Stromal cell of bone marrow (primary cell): ENCODE results near the gene DIP2C.
A peak's percentile ranks its signal among the peaks of the same experiment; 100 is the strongest.

ENCODE experiments used
- DNase-seq: peaks from one replicate; pipeline ENCODE4 v3.0.0-alpha.2; 2012; ENCODE audit warnings: low read depth

Gene DIP2C

DNA sequence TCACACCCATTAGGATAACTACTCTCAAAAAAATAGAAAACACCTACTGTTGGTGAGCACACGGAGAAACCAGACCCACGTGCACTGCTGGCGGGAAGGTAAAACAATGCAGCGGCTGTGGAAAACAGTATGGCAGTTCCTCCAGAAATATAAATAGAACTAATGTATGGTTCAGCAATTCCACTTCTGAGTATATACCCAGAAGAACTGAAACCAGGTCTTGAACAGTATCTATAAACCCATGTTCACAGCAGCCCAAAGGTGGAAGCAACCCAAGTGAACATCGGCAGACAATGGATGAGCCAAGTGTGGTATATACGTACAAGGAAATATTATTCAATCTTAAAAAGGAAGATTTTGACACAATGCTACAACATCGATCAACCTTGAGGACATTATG is 389.5 kb downstream of the DIP2C start:
- DNase-seq = no peak

DNA sequence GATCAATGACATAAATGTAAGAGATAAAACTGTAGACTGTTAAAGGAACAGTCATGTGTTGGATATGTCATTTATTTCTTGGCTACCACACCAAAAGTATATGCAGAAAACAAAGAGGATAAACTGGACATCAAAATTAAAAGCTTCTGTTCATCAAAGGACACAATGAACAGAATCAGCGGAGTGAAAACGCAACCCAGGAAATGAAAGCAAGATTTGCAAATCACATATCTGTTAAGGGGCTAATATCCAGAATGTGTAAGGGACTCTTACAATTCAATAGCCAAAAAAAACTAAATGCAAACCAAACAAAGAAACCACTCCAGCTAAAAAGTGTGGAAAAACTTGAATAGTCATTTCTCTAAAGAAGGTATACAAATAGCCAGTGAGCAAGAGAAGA is 390.0 kb downstream of the DIP2C start:
- DNase-seq = no peak

DNA sequence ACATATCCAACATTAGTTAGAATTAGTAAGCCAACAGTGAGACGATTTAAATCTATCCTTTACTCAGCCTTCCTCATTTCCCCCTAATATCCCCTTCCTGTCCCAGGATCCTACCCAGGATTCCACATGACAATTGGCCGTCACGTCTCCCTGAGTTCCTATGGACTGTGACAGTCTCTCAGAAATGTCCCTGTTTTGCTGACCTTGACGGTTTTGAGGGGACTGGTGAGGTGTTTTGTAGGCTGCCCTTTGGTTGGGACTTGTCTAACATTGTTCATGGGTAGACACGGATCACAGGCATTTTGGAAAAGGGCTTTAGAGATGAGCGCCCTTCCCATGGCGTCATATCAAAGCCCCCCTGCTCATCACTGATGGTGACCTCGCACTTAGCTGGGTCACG is 391.4 kb downstream of the DIP2C start:
- DNase-seq = no peak

DNA sequence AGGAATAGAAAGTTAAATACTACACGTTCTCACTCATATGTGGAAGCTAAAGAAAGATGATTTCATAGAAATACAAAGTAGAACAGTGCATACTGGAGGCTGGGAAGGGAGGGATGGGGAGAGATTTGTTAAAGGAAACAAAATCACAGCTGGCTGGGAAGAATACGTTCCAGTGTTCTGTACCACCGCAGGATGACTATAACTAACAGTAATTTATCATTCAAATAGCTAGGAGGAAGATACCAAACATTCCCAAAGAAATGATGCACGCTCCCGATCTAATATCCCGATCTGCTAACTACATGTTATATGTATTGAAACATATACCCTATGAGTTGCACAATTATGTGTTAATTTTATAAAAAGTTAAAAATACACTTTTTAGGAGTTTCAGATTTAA is 391.9 kb downstream of the DIP2C start:
- no peak for DNase-seq

DNA sequence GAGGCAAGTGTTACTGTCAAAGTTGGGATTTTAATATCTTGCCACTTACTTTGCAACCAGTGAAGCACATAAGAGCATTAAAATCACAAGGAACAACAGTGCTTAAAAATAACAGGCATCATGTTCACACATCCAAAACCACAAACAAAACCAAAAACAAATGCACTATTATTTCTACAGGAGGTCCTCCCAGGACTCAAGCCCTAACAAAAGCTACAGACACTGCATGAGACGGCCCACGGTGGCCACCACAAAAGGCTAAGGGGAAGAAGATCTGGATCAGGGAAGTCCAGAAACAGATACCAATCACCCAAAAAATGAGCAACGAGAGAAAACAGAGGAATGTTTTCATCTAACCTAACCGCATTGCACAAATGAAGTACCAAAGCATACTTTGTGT is 395.8 kb downstream of the DIP2C start:
- DNase-seq = no peak

DNA sequence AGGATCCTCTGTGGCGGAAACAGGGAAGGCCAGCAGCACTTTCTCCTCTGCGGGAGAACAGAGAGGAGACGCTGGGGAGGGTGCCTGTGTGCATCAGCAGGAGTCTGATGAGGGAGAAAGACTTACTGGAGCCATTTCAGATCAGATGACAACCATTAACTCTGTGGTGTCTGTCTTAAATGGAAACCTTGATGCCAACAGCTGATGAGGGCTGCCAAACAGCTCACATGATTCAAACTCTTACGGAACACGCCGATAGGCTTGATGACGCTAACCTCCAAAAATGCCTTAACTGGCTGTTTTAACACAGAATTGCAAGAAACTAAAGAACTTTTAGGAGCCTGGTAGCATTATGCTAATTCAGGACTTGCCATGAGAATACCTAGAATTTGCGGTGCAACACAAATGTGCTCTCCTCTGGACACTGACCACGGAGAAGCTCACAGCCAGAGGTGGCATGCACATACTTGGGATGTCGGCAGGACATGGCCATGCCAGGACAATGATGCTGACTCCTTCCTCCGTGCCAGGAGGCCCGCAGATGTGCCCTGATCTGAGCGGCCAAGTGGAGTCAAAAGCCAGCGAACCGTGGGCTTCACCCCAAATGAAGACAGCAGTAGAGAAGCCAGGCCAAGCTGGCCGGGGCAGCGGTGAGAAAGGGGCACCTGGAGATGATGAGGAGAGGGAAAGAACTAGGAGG is 399.3 kb downstream of the DIP2C start:
- DNase-seq = peak; percentile 33

DNA sequence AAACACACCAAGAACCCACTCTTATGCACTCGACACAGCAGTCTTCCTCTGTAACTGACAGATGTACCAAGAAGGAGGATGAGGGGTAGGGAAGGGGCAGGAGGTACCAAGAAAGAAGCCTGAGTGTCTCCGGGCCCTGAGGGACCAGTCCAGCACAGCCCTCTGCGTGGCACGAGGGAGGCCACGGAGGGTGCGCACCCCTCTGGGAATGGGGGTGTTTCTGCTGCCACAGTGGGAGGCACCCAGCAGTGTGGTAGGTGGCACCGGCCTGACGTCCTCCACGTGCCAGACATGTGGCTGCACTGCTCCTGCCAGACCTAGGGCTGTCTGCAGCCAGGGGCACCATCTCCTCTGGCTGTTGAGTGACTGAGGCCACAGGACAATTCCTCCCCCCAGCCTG is 399.9 kb downstream of the DIP2C start:
- DNase-seq = no peak

DNA sequence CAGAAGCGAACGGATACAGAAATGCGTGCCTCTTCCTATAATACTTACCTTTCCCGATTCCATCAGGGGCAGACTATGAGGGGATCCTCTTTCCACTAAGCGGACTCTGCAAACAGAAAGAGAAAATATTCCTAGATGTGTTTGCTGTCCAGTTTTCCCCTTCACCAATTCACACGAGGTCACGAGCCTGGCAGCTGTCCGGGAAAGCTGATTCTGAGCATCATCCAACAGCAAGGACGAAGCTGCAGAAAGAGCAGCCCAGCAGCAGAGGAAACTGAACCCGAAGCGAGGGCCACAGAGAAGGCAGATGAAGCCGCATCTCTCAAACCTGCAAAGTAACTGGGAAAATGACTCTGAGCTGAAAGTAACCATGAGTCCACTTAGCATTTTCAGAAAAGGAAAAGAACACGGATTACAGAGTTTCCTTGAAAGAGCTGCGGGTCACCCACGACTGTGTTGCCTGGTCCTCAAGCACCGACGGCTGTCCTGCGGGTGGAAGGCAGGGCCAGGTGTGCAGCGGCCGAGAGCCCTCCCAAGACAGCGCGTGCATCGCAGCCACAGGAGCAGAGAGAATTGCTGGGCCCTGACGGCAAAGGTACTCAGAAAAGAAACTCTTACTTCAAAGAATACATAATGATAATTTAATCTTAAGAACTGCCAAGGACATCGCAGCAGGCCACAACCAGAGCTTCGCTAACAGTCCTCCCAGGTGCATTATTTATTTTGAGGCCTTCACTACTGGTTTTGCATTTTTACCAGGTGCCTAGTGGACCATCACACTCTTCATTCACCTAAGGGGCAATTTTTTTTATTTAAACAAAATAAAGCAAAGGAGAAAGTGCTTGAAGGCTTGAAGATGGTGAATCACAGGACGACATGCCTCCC is 400.9 kb downstream of the DIP2C start:
- DNase-seq = no peak

DNA sequence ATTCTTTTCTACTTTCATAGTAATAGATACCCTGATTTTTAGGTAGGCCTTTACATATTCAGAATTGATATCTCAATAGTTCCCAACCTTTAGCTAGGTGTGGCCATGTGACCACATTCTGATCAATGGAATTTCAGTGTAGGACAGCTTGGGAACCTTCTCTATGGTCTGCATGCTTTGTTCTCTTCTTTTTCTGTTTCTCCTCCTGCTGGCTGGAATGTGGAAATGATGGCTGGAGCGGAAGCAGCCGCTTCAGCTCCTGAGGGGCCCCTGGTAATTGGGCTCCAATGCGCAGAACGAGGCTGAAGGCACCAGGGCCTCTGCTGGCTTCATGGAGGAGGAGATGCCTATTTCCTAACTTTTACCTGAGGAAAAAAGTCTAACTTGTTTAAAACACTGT is 401.7 kb downstream of the DIP2C start:
- DNase-seq = no peak

DNA sequence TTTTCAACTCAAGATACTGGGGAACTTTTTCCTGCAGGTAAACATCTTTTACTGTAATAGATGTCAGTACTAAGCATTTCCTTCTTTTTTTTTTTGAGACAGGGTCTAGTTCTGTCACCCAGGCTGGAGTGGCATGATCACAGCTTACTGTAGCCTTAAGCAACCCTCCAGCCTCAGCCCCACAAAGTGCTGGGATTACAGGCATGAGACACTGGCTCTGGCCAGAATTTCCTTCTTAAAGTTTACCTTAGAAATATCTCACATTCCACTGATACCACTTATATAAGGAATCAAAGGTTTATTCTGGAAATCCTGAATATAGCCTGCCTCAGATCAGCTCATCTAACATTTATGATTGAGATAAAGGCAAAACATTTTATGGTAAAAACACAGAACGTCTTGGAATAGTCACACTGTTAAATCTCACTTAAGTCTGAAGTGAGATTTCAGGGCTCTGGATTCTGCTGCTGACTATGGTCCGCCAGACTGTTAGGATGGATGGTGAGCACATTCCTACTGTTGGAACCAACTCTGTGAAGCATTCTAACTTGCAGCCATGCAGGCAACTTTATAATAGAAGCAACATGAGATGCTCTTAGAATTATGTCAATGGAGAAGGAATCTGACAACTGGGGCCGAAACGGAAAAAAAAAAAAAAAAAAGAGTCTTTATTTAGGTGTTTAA is 402.3 kb downstream of the DIP2C start:
- DNase-seq = no peak

DNA sequence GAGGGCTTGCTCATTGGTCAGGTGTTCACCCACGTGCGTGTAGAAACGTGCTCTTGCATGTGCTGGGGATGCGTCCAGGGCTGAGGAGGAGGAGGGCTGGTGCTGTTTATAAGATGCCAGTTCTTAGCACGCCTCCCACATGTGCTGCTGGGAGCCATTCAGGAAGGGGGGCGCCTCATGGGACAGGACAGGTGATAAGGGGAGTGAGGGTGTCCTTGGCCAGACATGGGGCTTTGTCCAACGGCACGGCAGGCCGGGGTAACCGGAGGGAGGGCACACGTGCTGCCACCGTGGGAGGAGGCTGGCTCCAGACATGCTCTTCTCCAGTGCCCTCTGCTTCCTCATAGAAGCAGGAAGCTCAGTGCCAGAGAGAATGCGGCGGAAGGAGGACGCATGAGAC is 404.3 kb downstream of the DIP2C start:
- no peak for DNase-seq

DNA sequence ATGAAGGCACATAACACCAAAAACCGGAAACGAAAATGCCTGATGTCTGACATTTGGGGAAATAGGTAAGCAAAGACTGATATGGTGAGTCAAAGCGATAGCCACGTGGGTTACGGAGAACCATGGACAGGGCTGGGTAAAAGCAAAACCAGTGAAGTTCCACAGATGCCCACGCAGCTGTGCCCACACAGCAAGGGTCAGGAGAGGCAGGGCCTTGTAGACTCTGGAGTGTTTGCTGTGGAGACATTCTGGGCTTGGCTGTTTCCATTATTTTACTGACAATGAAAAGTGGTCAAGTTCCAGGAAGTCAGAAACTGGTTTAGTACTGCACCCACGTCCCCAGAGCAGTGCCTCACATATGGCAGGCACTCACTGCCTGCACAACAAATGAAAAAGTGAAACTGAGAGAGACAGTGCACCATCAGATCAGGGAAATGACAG is 405.5 kb downstream of the DIP2C start:
- DNase-seq = no peak

DNA sequence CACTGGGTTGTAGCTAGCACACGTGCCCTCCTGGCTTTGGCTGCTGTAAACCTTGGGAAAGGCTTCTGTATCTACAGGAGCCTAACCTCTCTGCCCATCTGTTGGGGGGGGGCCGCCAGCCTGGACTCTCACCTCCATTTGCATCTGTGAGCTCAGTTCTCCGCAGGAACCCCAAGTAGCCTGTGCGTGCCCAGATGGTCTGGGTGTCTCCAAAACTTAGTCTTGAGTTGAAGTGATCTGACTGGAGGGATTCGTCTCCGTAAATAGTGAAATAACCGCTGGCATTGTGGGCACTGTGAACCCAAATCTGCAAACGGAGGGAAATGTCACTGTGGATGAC is 406.4 kb downstream of the DIP2C start:
- no peak for DNase-seq

DNA sequence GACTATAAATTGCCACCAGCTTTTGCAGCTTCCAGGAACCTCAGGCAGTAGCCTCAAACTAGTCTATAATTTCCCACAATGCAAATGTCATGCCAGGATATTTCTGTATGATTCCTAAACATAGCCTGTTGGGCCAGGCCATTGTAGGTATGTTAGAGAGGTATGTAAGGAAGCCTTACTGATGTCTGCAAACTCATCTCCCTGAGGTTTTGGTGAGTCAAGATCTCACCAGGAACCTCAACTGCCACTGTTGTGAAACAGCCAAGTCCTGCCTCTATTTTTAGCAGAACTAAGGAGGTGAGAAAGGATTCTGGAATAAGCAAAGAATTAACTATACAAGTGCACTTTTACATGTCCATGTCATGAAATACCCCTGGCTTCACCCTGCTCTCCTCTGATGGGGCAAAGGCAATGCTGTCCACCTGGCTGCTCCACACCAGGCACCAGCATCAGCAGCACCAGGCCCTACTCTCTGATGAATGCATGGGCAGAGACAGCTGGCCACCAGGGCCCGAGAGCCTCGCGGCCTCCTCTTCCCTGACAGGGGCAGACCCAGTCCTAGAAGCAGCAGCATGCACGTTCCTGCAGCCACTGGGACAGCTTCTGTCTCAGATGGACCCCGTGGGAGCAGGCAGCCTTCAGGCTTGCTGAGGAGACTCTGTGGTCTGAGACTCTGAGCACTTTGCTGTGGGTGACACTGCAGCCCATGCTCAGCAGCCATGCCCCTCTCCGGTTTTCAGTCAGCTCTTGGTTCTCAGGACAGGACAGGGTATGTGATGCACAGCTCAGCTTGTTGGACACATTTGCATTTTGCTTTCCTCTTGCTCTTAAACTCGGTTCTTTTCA is 407.0 kb downstream of the DIP2C start:
- DNase-seq = no peak

DNA sequence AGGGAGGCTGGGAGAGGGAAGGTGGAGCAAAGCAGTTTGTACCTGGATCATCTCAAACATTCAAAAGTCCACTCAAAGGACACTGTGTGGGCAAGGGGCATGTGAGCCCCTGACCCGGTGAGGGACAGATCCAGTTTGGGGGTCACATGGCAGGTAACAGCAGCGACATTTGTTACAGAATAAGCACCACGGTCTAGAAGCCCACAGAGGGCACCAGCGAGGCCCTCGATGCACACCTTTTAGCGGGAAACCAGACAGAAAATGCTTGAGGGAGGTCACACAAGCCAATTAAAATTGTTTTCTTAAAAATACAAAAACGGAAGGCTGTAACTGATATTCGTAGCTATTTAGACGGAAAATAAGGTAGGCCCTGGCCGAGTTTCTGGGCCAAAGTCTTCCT is 409.8 kb downstream of the DIP2C start:
- DNase-seq = no peak

DNA sequence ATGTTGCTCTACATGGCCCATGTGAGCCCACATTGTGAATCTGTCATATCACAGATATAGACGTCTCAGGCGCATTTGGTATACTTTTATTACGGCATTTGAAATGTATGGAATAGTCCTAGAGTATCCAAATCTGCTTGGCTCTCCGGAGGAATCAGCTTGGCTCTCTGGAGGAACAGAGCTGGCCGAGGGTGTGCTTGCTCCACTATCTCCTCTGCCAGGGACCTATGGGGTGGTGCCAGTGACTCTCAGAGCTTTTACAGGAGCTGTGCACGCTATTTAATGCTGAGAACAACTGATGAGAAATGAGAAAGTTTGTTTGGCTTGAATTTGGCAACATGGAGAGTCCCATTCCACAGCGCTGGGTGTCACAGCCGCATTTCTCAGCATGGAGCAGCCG is 410.2 kb downstream of the DIP2C start:
- no peak for DNase-seq

DNA sequence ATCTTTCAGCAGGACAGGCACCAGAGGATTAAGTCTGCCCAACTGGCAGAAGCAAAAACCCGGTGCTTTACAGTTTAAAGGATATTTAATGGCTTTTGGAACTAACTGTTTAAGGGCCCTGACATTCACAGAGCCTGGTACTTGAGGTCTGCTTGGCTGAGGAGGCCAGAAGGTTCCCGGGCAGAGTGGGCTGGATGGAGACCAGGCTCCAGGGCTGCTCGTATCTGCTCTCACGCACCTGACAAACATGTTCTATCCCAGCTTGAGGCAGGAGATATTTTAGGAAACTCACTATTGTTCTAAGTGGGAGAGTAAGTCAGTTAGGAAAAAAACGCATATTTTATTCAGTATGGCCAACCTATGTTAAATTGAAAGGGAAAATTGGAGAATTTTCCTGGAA is 410.8 kb downstream of the DIP2C start:
- no peak for DNase-seq

DNA sequence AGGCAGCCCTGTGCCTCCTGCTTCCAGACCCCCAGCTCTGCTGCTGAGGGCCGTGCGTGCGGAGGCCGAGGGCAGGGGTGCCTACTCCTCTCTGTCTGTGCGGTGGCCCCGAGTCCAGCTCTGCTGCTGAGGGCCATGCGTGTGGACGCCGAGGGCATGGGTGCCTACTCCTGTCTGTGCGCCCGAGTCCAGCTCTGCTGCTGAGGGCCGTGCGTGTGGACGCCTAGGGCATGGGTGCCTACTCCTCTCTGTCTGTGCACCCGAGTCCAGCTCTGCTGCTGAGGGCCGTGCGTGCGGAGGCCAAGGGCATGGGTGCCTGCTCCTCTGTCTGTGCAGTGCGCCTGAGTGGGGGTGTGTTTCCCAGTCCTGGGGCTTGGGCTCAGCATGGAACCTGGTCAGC is 411.5 kb downstream of the DIP2C start:
- DNase-seq = no peak

DNA sequence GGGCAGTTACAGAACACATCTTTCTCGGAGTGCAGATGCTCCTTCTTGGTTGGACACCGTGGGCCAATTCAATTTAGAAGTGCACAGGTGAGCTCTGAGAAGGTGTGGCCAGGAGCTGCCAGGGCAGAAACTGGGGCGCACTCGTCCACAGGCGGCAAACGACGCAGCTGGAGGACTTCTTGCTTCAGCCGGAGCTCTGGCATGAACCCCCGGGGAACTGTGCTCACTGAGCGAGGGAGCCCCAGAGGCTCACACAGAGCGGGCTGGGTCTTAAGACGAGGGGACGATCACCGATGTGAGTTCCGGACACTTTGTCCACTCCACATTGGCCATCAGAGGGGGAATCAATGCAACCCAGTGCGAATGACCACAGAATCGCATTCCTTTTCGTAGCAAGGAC is 413.8 kb downstream of the DIP2C start:
- no peak for DNase-seq

DNA sequence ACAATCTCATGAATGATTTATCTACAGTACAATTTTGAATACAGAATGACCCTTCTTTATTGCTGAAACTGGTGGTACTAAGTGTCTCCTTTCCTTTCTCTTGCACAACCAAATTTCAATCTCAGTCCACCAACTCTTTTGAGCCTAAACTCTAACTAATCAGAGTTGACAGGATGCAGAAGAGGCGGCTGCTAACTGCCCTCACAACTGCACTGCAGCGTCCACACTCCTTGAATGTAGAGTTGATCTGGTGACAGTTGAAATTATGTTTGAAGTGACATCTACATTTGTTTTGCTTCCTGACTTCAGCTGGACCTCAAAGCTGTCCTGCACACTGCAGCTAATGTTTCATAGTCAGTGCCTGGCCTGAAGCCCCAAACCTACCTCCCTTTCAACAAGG is 414.6 kb downstream of the DIP2C start:
- DNase-seq = no peak

DNA sequence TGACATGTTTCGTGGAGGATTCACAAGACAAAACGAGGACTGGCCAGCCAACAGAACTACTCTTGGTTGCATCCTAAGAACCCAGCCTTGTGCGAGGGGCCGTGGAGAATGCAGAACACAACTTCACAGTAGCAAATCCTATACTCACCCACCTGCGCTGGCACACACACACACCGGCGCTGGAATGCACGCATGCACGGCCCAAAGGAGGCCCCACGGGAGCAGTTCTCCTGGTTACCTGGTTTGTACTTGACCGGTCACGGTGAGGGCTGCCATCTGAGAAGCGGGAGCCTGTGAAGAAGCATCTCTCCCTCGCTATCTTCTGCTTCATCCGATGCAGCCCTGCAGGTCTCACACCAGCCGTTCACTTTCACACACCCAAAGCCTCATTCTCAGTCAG is 416.4 kb downstream of the DIP2C start:
- DNase-seq = no peak

DNA sequence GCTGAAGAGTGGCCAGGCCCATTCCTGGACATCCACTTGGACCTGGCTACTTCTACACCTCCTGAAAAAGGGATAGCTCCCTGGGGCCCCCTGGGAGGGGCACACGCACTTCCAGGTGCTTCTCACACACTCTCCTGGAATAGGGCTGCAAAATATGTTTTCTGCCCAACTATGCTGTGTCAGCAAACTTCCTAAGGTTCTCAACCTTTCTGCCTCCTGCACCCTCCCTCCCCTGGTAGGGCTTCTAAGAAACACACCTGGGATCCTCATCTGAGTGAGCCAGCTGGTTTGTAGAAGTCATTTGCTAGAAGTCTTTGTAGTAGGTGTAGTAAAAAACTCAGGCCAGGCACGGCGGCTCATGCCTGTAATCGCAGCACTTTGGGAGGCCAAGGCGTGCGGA is 417.7 kb downstream of the DIP2C start:
- no peak for DNase-seq
